VCaP (cell line): ENCODE measurements around the gene ASB5.
"Not testable (repeated sequence)": the region's sequence is repeated elsewhere in the genome, so short reads cannot be mapped to it uniquely, and the experiment has no call there.

ENCODE experiments used
- H3K27ac ChIP-seq: fragments of 450-650 bp; 2 replicates; pipeline ENCODE4 v1.5.1; 2017
- TF ChIP-seq, protein P1 (sequence below): fragments of 450-650 bp; conservative IDR thresholded peaks from 2 replicates; pipeline ENCODE4 v1.5.1; 2017; ENCODE audit warnings: mild to moderate bottlenecking, moderate library complexity

The ASB5 gene

DNA sequence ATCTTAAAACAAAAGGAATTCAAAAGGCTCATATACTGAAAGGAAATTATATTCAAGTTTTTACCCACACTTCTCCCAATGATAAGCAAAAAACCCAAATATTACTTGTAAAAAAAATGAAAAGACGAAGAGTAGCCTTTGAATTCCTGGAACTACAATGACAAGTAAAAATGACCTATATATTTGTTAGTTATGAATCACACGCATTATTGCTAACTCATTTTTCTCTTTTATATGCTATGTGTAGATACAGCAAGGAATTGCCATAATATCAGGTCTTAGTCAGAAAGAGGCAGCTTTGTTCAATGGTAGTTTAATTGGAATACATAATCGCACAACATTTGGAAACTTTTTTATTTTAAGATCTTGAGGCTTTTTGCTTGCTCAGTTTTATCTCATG is 22.7 kb upstream of the ASB5 start:
- TF ChIP-seq, protein P1, sequence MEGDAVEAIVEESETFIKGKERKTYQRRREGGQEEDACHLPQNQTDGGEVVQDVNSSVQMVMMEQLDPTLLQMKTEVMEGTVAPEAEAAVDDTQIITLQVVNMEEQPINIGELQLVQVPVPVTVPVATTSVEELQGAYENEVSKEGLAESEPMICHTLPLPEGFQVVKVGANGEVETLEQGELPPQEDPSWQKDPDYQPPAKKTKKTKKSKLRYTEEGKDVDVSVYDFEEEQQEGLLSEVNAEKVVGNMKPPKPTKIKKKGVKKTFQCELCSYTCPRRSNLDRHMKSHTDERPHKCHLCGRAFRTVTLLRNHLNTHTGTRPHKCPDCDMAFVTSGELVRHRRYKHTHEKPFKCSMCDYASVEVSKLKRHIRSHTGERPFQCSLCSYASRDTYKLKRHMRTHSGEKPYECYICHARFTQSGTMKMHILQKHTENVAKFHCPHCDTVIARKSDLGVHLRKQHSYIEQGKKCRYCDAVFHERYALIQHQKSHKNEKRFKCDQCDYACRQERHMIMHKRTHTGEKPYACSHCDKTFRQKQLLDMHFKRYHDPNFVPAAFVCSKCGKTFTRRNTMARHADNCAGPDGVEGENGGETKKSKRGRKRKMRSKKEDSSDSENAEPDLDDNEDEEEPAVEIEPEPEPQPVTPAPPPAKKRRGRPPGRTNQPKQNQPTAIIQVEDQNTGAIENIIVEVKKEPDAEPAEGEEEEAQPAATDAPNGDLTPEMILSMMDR, result no peak
- no peak overlapping the region for H3K27ac ChIP-seq

DNA sequence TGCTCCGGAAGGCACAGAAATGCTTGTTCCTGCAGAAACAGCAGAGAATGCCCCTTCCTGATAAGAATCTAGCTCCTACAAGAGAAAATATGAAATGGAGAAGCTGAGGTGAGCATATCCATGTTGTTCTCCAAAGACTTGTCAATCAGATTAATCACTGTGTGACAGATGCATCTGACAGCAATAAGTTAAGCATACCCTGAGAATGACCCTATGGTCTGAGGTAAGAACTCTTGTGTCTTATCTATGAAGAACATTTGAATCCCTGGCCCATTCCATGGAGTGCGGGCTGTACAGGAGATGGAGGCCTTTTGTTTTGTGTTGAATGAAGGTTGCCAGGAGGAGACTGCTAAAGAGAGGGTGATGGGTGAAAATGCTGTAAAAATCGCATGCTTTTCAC is 21.5 kb upstream of the ASB5 start:
- TF ChIP-seq, protein P1, result no peak
- no peak overlapping the region for H3K27ac ChIP-seq

- H3K27ac ChIP-seq, result no peak overlapping the region
- TF ChIP-seq, protein P1, result no peak
Observed at GRCh38 chr4:176289561-176289960, 20.5 kb upstream of the ASB5 start.

GRCh38 chr4:176288020-176288419 is 19.0 kb upstream of the ASB5 start:
- TF ChIP-seq, protein P1, result no peak
- H3K27ac ChIP-seq, result no peak overlapping the region

DNA sequence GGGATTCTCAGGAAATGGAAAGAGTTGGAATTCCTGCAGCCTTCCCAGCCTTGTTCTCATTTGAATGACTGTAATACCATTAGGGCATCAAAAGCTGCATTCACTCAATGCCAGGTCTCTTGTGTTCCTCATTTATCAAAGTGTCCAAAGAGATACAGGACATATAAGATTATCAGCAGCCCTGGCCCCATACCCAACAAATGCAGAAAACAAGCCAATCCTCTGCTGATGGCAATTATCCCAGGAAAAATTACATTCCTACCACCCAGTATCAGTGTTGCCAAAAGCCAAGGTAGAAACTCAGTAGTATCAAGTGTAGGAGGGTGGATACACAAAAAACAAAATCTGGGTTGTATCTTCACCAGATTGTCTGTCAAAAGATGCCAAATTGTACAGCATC is 18.5 kb upstream of the ASB5 start:
- no peak overlapping the region for H3K27ac ChIP-seq
- TF ChIP-seq, protein P1, result no peak

DNA sequence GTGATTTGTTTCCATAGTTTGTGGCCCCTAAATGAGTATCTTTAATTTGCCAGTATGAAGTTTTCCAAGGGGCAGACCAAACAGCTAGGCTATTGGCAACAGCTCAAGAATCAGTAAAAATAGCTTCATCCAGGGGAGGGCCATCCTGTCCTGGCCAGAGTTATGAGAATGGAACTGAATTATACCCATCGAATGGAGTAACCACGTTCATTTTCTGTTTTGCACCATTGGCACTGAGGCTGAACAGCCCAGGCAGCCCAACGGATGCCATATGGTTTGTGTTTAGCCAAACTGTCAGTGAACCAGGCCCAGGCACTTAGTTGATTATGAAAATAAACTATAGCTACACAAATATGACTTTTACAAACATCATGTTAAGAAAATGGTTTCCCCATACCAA is 17.7 kb upstream of the ASB5 start:
- no peak overlapping the region for H3K27ac ChIP-seq
- TF ChIP-seq, protein P1, result no peak

GRCh38 chr4:176279560-176279959 is 10.5 kb upstream of the ASB5 start:
- not testable (repeated sequence) for H3K27ac ChIP-seq

DNA sequence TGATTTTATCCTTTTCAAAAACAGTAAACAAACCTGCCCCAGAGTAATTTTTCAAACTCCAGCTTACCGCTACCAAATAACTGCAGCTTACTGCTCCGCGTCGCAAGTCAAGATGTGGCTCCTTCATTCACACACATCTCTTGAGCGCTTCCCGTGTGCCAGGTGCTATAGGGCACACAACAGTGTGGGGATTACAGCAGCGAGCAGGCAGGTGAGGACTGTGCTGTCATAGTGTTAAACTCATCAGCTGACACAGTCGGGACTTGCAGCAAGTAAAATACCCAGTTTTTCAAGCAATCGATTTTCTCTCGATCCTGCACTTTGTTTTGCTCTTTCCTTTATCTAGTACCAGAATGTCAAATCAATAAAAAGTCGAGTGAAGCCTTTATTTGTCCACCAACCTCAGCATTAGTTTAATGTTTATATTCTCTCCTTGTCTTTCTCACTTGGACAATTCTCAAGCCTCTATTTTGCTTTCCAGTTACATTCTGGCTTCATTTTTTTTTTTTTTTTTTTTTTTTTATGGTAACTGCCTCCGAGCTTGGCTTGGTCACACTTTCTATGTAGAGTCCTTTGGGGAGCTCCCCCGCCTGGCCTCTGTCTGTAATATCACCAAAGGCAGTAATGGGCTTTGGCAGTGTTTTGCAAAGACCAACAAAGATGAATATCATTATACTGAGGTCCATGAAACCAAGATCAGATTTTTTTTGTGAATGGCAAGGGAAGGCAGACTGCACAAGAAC is 8.3 kb upstream of the ASB5 start:
- TF ChIP-seq, protein P1, result peak; percentile 82
- 0 out of 2 replicates have a peak overlapping the region, but pooled peaks have one; percentile 11 for H3K27ac ChIP-seq
